Measurements from ENCODE around the gene DSCAML1.
A peak's percentile ranks its signal among the peaks of the same experiment; 100 is the strongest.

The DSCAML1 gene

GRCh38 chr11:117809236-117810055 is 12.4 kb upstream of the DSCAML1 start:
- TF ChIP-seq TARDBP (IDR thresholded peaks at IDR 0.05): no peak
- TF ChIP-seq L3MBTL2 (conservative IDR thresholded peaks at IDR 0.05): no peak
- TF ChIP-seq CTBP1 (IDR thresholded peaks at IDR 0.05; ENCODE audit: borderline replicate concordance): no peak
- no peak for TF ChIP-seq NFRKB (IDR thresholded peaks at IDR 0.05)
- TF ChIP-seq FOXA1 (IDR thresholded peaks at IDR 0.05): no peak
- TF ChIP-seq, protein P1, sequence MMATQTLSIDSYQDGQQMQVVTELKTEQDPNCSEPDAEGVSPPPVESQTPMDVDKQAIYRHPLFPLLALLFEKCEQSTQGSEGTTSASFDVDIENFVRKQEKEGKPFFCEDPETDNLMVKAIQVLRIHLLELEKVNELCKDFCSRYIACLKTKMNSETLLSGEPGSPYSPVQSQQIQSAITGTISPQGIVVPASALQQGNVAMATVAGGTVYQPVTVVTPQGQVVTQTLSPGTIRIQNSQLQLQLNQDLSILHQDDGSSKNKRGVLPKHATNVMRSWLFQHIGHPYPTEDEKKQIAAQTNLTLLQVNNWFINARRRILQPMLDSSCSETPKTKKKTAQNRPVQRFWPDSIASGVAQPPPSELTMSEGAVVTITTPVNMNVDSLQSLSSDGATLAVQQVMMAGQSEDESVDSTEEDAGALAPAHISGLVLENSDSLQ (IDR thresholded peaks at IDR 0.05): no peak
- no peak for TF ChIP-seq SP1 (IDR thresholded peaks at IDR 0.05)
- no peak for TF ChIP-seq FOXK2 (IDR thresholded peaks at IDR 0.05)
- no peak for TF ChIP-seq ARNT (IDR thresholded peaks at IDR 0.05)
- no peak for TF ChIP-seq BHLHE40 (IDR thresholded peaks at IDR 0.05; ENCODE audit: borderline replicate concordance)
- no peak for TF ChIP-seq FOXM1 (IDR thresholded peaks at IDR 0.05; ENCODE audit: borderline replicate concordance)
- TF ChIP-seq SUZ12 (IDR thresholded peaks at IDR 0.05): no peak
- TF ChIP-seq LEF1 (IDR thresholded peaks at IDR 0.05; ENCODE audit: borderline replicate concordance): no peak
- TF ChIP-seq ZNF384 (IDR thresholded peaks at IDR 0.05): no peak
- TF ChIP-seq ELF4 (IDR thresholded peaks at IDR 0.05): no peak
- POLR2A ChIA-PET: interaction anchor here (2.3 kb wide), 1 partner anchor 8 kb away, joined by 5 read pairs; no protein-coding TSS in a partner anchor
- CTCF ChIA-PET: interaction anchor here (0.5 to 4.6 kb wide), 7 partner anchors 9 to 383 kb away, joined by 3 to 48 read pairs (median 4); no protein-coding TSS in a partner anchor
- peak; percentile 72 for DNase-seq (ENCODE audit: extremely low spot score)

- no peak for DNase-seq (ENCODE audit: extremely low spot score)
- ChIA-PET CTCF (interaction anchor here (0.7 to 4.6 kb wide), 5 partner anchors 10 to 383 kb away, joined by 3 to 48 read pairs (median 16); no protein-coding TSS in a partner anchor), POLR2A (interaction anchor here (2.3 kb wide), 1 partner anchor 8 kb away, joined by 5 read pairs; no protein-coding TSS in a partner anchor)
- TF ChIP-seq FOXK2 (IDR thresholded peaks at IDR 0.05): no peak
- TF ChIP-seq FOXM1 (IDR thresholded peaks at IDR 0.05; ENCODE audit: borderline replicate concordance): no peak
- TF ChIP-seq CTBP1 (IDR thresholded peaks at IDR 0.05; ENCODE audit: borderline replicate concordance): no peak
- no peak for TF ChIP-seq ARNT (IDR thresholded peaks at IDR 0.05)
- TF ChIP-seq SUZ12 (IDR thresholded peaks at IDR 0.05): no peak
- TF ChIP-seq TARDBP (IDR thresholded peaks at IDR 0.05): no peak
- no peak for TF ChIP-seq BHLHE40 (IDR thresholded peaks at IDR 0.05; ENCODE audit: borderline replicate concordance)
- TF ChIP-seq, protein P1 (IDR thresholded peaks at IDR 0.05): no peak
- TF ChIP-seq NFRKB (IDR thresholded peaks at IDR 0.05): no peak
- no peak for TF ChIP-seq ZNF384 (IDR thresholded peaks at IDR 0.05)
- TF ChIP-seq SP1 (IDR thresholded peaks at IDR 0.05): no peak
- no peak for TF ChIP-seq LEF1 (IDR thresholded peaks at IDR 0.05; ENCODE audit: borderline replicate concordance)
- TF ChIP-seq L3MBTL2 (conservative IDR thresholded peaks at IDR 0.05): no peak
Observed at GRCh38 chr11:117808784-117809183, 11.8 kb upstream of the DSCAML1 start.

- peak; percentile 76 for DNase-seq (ENCODE audit: extremely low spot score)
- TF ChIP-seq FOXM1 (IDR thresholded peaks at IDR 0.05; ENCODE audit: borderline replicate concordance): no peak
- no peak for TF ChIP-seq BHLHE40 (IDR thresholded peaks at IDR 0.05; ENCODE audit: borderline replicate concordance)
- TF ChIP-seq TARDBP (IDR thresholded peaks at IDR 0.05): no peak
- TF ChIP-seq, protein P1 (IDR thresholded peaks at IDR 0.05): no peak
- TF ChIP-seq NFRKB (IDR thresholded peaks at IDR 0.05): no peak
- TF ChIP-seq FOXA1 (IDR thresholded peaks at IDR 0.05): no peak
- TF ChIP-seq ARNT (IDR thresholded peaks at IDR 0.05): no peak
- TF ChIP-seq SP1 (IDR thresholded peaks at IDR 0.05): no peak
- TF ChIP-seq L3MBTL2 (conservative IDR thresholded peaks at IDR 0.05): no peak
- no peak for TF ChIP-seq SUZ12 (IDR thresholded peaks at IDR 0.05)
- TF ChIP-seq LEF1 (IDR thresholded peaks at IDR 0.05; ENCODE audit: borderline replicate concordance): no peak
- TF ChIP-seq FOXK2 (IDR thresholded peaks at IDR 0.05): no peak
- TF ChIP-seq ELF4 (IDR thresholded peaks at IDR 0.05): no peak
- POLR2A ChIA-PET: interaction anchor here (2.3 kb wide), 1 partner anchor 10 kb away, joined by 5 read pairs; no protein-coding TSS in a partner anchor
- CTCF ChIA-PET: interaction anchor here (0.6 to 4.6 kb wide), 12 partner anchors 10 to 391 kb away, joined by 3 to 48 read pairs (median 4); no protein-coding TSS in a partner anchor
Observed at GRCh38 chr11:117807482-117808327, 10.7 kb upstream of the DSCAML1 start.

DNA sequence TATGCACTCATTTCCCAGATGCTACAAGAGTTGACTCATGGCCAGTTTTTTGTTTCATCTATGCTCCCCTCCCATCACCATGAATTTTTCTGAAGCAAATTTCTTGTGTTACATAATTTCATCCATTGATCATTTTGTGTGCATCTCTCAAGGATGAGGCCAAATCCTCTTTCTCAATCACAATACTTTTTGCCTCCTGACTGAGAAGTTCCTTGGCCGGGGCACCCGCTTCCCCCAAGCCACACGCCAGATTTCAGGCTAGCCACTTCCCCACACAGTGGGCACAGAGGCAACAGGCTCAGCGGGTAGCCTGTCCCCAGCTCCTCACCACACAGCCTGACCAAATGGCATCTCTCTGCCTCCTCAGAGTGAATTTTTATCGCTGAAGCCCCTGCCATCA is 9.8 kb upstream of the DSCAML1 start:
- no peak for DNase-seq (ENCODE audit: extremely low spot score)
- POLR2A ChIA-PET: no interaction called here

DNA sequence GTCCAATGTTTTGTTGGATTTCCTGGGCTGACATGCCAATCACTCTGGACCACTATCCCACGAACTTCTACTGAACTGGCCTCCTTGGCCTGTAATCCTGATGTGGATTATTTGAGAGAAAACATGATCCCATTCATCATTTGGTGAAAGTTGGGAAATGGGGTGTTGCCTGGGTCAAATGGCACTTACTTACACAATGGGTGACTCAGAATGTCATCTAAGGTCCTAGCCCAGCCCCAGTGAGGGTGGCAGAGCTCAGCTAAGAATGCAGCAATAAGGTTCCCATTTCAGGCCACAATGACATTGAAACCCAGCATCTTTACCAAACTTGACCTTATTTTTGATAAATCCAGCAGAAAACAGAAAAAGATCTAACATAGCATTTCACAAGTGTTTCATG is 8.0 kb upstream of the DSCAML1 start:
- TF ChIP-seq FOXK2 (IDR thresholded peaks at IDR 0.05): no peak
- no peak for DNase-seq (ENCODE audit: extremely low spot score)
- CTCF ChIA-PET: no interaction called here
- POLR2A ChIA-PET: no interaction called here

More for the DNA sequence above, 9.8 kb upstream of the DSCAML1 start:
- CTCF ChIA-PET: interaction anchor here (1.0 to 4.6 kb wide), 4 partner anchors 11 to 381 kb away, joined by 3 to 48 read pairs (median 19); no protein-coding TSS in a partner anchor
- TF ChIP-seq ARNT (IDR thresholded peaks at IDR 0.05) (no peak), HDGF (IDR thresholded peaks at IDR 0.05; ENCODE audit: borderline replicate concordance) (no peak), SP1 (IDR thresholded peaks at IDR 0.05) (no peak), CTBP1 (IDR thresholded peaks at IDR 0.05; ENCODE audit: borderline replicate concordance) (no peak)
